HepG2 (cell line): Measurements from ENCODE around the gene PHKG1. TPM values are rescaled to one million over a fixed set of nuclear protein-coding genes. Genes with fewer than 3 reads are reported as not detected.
A peak's percentile ranks its signal among the peaks of the same experiment; 100 is the strongest.
"Not testable (repeated sequence)": the region's sequence is repeated elsewhere in the genome, so short reads cannot be mapped to it uniquely, and the experiment has no call there.

ENCODE experiments used
- ATAC-seq: fragments of 200-7000 bp; cut with Tn5 transposase; 3 replicates; pipeline ENCODE4 v1.9.1; 2020; ENCODE audit warnings: mild to moderate bottlenecking, moderate library complexity
- BruUV-seq: library from RNA; stranded (reverse); fragments of 400-500 nt; replicated peaks from 2 replicates; lab custom pipeline; 2021; lab: Mats Ljungman, UMichigan
- CTCF ChIA-PET: fragments of 300-600 bp; formaldehyde crosslinking; extraction: SDS; loops from one replicate; lab custom pipeline; 2021; ENCODE audit warnings: low total read pairs, inconsistent platforms, low intra/inter-chr PET ratio; lab: Yijun Ruan, JAX
- POLR2A ChIA-PET: fragments of 350-600 bp; sonication (Branson Sonifier 250); formaldehyde crosslinking; loops from one replicate; lab custom pipeline; 2020; ENCODE audit warnings: antibody characterized with exemption, inconsistent platforms; lab: Yijun Ruan, JAX
- DNase-seq: peaks from one replicate; pipeline ENCODE4 v3.0.0-alpha.2; 2015; ENCODE audit warnings: low spot score
- FAIRE-seq: peaks from 3 replicates; lab custom pipeline; 2011; peaks lifted over from hg19 to GRCh38; lab: Jason Lieb, UNC
- H2AFZ ChIP-seq: one replicate; pipeline ENCODE4 v1.6.1; 2011; ENCODE audit warnings: low read length, inconsistent platforms
- H3K27ac ChIP-seq: fragments of 300-600 bp; 3 replicates; pipeline ENCODE4 v1.8.0; 2011; ENCODE audit warnings: mixed run types, mild to moderate bottlenecking, mixed read lengths, low read length, inconsistent platforms; ENCODE audit not compliant: insufficient read depth; ENCODE audit errors: extremely low read length
- H3K27me3 ChIP-seq, 2 experiments: fragments of 200-600 bp in 1 of 2; 2 replicates in 1 of 2; 3 replicates in 1 of 2; pipeline versions ENCODE4 v1.6.0 to v1.8.0; 2011; ENCODE audit warnings: low read length in 2 of 2, mild to moderate bottlenecking in 2 of 2, moderate library complexity in 2 of 2, inconsistent platforms in 1 of 2; ENCODE audit not compliant: insufficient read depth in 2 of 2, control insufficient read depth in 1 of 2
- H3K36me3 ChIP-seq, 2 experiments: fragments of 200-600 bp in 1 of 2; replicated peaks in 1 of 2; 2 replicates in 1 of 2; 3 replicates in 1 of 2; pipeline versions ENCODE4 v1.5.1 to v1.8.0; 2011; ENCODE audit warnings: low read length in 2 of 2, inconsistent platforms in 1 of 2; ENCODE audit not compliant: insufficient read depth in 2 of 2, control insufficient read depth in 1 of 2
- H3K4me1 ChIP-seq: 2 replicates; pipeline ENCODE4 v1.5.1; 2012; ENCODE audit warnings: low read length, inconsistent platforms; ENCODE audit not compliant: insufficient read depth
- H3K4me2 ChIP-seq: 2 replicates; pipeline ENCODE4 v1.6.0; 2011; ENCODE audit warnings: low read depth, low read length, inconsistent platforms
- H3K4me3 ChIP-seq, 3 experiments: fragments of 200-600 bp in 1 of 3; sonication (generic), shearing (Covaris generic) in 1 of 3; replicated peaks in 1 of 3; 2 replicates each; pipeline ENCODE4 v1.5.1; 2011 to 2016; ENCODE audit warnings: low read length in 3 of 3, inconsistent platforms in 2 of 3, low read depth in 2 of 3, mild to moderate bottlenecking in 2 of 3, control low read depth in 1 of 3, mixed read lengths in 1 of 3; ENCODE audit not compliant: insufficient read depth in 1 of 3
- H3K79me2 ChIP-seq: one replicate; pipeline ENCODE4 v1.6.1; 2011; ENCODE audit warnings: low read length, inconsistent platforms; ENCODE audit not compliant: insufficient read depth
- H3K9ac ChIP-seq: 2 replicates; pipeline ENCODE4 v1.6.0; 2011; ENCODE audit warnings: mild to moderate bottlenecking, low read depth, low read length, inconsistent platforms; ENCODE audit not compliant: insufficient read depth
- H3K9me3 ChIP-seq: 2 replicates; pipeline ENCODE4 v1.5.1; 2012; ENCODE audit warnings: mild to moderate bottlenecking, low read length
- H4K20me1 ChIP-seq: 2 replicates; pipeline ENCODE4 v1.6.0; 2011; ENCODE audit warnings: inconsistent platforms, mild to moderate bottlenecking, low read length, moderate library complexity; ENCODE audit not compliant: insufficient read depth
- AGO2 ChIP-seq: fragments of 200-400 bp; formaldehyde crosslinking; optimal IDR thresholded peaks from 2 replicates; pipeline ENCODE3; 2017; ENCODE audit warnings: mild to moderate bottlenecking, low read depth, low read length, moderate library complexity
- AKAP8 ChIP-seq: sonication (generic); formaldehyde crosslinking; IDR thresholded peaks from 2 replicates; pipeline ENCODE4 v1.5.1; 2020; ENCODE audit warnings: mild to moderate bottlenecking, missing genetic modification reagents
- ATAD3A ChIP-seq: sonication (generic); formaldehyde crosslinking; IDR thresholded peaks from 2 replicates; pipeline ENCODE4 v1.4.0; 2020; ENCODE audit warnings: missing genetic modification reagents
- ZNF451 ChIP-seq: sonication (generic); formaldehyde crosslinking; IDR thresholded peaks from 2 replicates; pipeline ENCODE4 v1.5.0; 2020; ENCODE audit warnings: mild to moderate bottlenecking, missing genetic modification reagents
- WGBS: methylation state at CpG from one replicate; pipeline ENCODE4 v1.1.6; 2017; ENCODE audit warnings: low lambda C conversion rate; 5-methylcytosine and 5-hydroxymethylcytosine counted together
- in situ Hi-C: cut with HindIII; loops from 2 replicates; pipeline ENCODE4 v1.10.0; 2017; ENCODE audit warnings: low pct_unique_long_range_greater_than_20kb; ENCODE audit not compliant: extremely low pct_ligation_motif_present
- intact Hi-C: fragments of 100-400 bp; cut with micrococcal nuclease; formaldehyde crosslinking; loops from one replicate; pipeline ENCODE4 v1.10.0; 2022; ENCODE audit not compliant: unreplicated experiment
- polyA plus RNA-seq, 8 experiments: library from polyadenylated mRNA; depleted of rRNA in 3 of 8; stranded (reverse) in 7 of 8; unstranded in 1 of 8; fragments of >200 nt; fragmentation: Illumina TruSeq in 4 of 8; extraction: Trizol in 4 of 8; gene quantifications; 2 replicates each; pipeline versions ENCODE4 v1.2.1 to v1.2.3, GENCODE V29; 2011 to 2016; ENCODE audit warnings: low read depth in 4 of 8, missing spikeins in 1 of 8, mixed read lengths in 1 of 8; ENCODE audit not compliant: insufficient read depth in 1 of 8
- total RNA-seq, 5 experiments: library from RNA; depleted of rRNA; stranded (reverse); fragments of >200 nt; fragmentation: Illumina TruSeq; extraction: Trizol; gene quantifications; 2 replicates each; pipeline ENCODE4 v1.2.3, GENCODE V29; 2016; ENCODE audit warnings: low read depth in 1 of 5
- TF ChIP-seq, protein P1 (sequence below): sonication (generic); formaldehyde crosslinking; IDR thresholded peaks from 2 replicates; pipeline ENCODE4 v1.4.0; 2020; ENCODE audit warnings: low read depth, mild to moderate bottlenecking, missing genetic modification reagents

PHKG1 gene
- total and polyA plus RNA-seq, 2 of the 13 experiments (the other 11 are each of a cell fraction or from before 2014, with no cell fraction given): 0.44 to 0.71 TPM

DNA sequence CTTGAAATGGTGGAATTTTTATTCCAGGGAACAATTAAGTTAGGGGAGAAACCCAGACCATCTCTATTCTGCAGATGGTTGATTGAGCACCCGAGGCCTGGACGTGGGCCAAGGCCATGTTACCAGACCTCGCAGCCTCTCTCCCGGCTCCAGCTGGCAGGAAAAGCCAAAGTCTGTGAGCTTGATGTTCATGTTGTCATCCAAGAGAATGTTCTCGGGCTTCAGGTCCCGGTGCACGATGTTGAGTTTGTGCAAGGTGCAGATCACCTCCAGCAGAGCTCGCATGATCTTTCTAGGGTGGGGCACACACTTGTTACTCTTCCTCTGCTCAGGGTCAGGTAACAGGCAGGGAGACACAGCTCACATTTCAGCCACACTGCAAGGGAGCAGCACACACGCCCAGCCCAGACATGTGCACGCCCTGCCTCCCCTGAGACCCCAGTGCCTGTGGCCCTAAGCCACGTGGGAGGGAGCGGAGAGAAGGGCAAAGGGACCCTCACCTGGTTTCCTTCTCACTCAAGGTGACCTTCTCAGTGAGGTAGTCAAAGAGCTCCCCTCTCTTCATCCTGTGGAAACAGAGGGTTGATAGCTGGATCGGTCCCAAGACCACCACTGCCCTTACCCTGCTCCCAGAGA is 9.5 kb downstream of the PHKG1 start:
- Histone ChIP-seq H3K36me3 (peaks cover 0 to 1% of the 10 kb centered on the region in 2 experiments; a peak in 1 of 5 replicates), H4K20me1 (no peaks in the 10 kb centered on the region), H3K9ac (no peak overlapping the region), H3K27ac (no peak overlapping the region), H3K27me3 (no peaks in the 10 kb centered on the region), H3K4me1 (peaks cover 20% of the 10 kb centered on the region), H3K4me2 (no peak overlapping the region), H3K4me3 (no peak overlapping the region), H2AFZ (no peak overlapping the region), H3K79me2 (no peaks in the 10 kb centered on the region), H3K9me3 (no peaks in the 10 kb centered on the region)
- no peak for FAIRE-seq
- intact Hi-C loops: no loop called here
- BruUV-seq: no TSS peak
- ChIA-PET POLR2A (no interaction called here), CTCF (no interaction called here)
- in situ Hi-C loops: loop anchor here (25.0 kb wide), 1 partner anchor 321 kb away; no protein-coding TSS in a partner anchor
- 73% methylated on average over 6 of the region's 13 CpGs for WGBS
- TF ChIP-seq AKAP8 (CRISPR knock-in tag): 0 out of 2 replicates have a peak, but pooled peaks have one; percentile 32
- TF ChIP-seq ZNF451 (CRISPR knock-in tag): no peak
- no peak for ATAC-seq
- no peak for DNase-seq

DNA sequence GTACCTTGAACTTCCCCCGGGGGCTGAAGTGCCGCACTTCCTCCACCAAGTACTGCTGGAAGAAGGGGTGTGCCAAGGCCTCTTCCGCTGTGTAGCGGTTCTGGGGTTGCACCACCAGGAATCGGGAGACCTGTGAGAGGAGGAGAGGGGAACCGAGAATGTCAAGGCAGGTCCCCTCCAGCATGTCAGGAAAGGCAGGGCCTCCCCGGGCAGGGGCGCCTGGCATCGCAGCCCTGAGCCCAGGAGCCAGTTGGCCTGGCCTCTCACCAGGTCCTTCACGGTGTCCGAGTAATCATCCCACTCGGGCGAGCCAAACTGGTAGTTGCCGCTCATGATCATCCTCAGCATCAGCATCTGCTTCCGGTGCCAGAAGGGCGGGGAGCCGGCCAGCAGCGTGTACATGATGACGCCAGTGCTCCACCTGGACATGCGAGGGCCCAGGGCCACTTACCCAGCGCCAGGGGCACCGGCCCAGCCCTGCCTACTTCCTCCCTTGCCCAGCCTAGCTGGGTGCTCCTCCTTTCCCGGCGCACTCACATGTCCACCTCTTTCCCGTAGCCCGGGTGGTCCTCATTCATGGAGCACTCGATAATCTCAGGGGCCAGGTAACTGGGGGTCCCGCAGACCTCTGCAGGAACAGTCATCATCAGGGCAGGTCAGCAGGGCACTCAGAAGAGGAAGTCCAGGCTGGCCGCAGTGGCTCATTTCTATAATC is 11.0 kb downstream of the PHKG1 start:
- no peak overlapping the region for H3K4me3 ChIP-seq
- intact Hi-C loops: no loop called here
- POLR2A ChIA-PET: no interaction called here
- FAIRE-seq: no peak
- TF ChIP-seq, protein P1, sequence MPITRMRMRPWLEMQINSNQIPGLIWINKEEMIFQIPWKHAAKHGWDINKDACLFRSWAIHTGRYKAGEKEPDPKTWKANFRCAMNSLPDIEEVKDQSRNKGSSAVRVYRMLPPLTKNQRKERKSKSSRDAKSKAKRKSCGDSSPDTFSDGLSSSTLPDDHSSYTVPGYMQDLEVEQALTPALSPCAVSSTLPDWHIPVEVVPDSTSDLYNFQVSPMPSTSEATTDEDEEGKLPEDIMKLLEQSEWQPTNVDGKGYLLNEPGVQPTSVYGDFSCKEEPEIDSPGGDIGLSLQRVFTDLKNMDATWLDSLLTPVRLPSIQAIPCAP (CRISPR knock-in tag): no peak
- TF ChIP-seq ATAD3A (CRISPR knock-in tag): no peak
- TF ChIP-seq AGO2: peak; percentile 6
- TF ChIP-seq, all 625 proteins: peak for 1
- Histone ChIP-seq H3K9ac (no peak overlapping the region), H4K20me1 (no peaks in the 10 kb centered on the region), H3K9me3 (no peaks in the 10 kb centered on the region), H3K4me1 (peaks cover 20% of the 10 kb centered on the region), H3K4me2 (no peak overlapping the region), H3K36me3 (peaks cover 0 to 1% of the 10 kb centered on the region in 2 experiments; a peak in 1 of 5 replicates), H2AFZ (no peak overlapping the region), H3K27me3 (no peaks in the 10 kb centered on the region), H3K27ac (no peak overlapping the region), H3K79me2 (no peaks in the 10 kb centered on the region)
- 96% methylated on average over 12 of the region's 29 CpGs for WGBS
- DNase-seq (no peak), ATAC-seq (no peak)
- CTCF ChIA-PET: no interaction called here
- in situ Hi-C loops: loop anchor here (25.0 kb wide), 1 partner anchor 319 kb away; no protein-coding TSS in a partner anchor
- BruUV-seq: no TSS peak

DNA sequence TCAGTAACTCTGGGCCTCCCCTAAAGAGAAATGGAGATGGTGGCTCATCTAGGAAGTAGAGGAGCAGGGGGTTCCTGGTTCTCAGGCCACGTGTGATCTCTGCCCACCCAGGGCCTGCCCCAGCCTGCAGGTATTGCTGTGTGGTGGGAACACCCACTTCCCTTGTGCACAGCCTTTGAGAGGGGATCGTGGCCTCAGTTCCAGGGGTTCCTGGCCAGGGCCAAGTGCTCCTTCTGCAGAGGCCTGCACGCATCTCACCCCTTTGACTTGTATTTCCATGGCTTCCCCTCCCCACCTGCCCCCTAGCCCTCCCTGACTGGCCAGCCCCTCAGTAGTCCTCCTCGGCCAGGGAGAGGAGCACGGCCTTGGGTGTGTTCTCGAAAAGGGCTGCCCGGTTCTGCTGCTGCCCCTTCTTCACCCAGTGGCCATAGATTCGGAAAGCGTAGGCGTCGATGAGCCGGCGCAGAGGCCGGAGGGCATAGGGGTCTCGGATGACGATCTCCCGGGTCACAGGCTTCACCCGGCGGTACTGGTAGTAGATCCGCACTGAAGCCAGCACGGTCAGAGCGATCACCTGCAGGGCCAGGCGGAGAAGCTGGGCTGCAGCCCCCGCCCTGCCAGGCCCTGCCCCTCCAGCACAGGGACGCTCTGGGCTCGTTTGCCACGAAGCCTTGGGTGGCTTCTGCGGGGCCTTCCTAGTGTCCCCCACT is 11.9 kb downstream of the PHKG1 start:
- H3K4me3 ChIP-seq, H3K27ac ChIP-seq, H3K79me2 ChIP-seq, DNase-seq, CTCF ChIA-PET, H3K4me2 ChIP-seq, POLR2A ChIA-PET, H3K27me3 ChIP-seq, ATAC-seq, H3K9me3 ChIP-seq, BruUV-seq, H3K9ac ChIP-seq, H4K20me1 ChIP-seq, intact Hi-C loops, H3K36me3 ChIP-seq, H2AFZ ChIP-seq, FAIRE-seq: not testable (repeated sequence)
- WGBS: 98% methylated on average over 24 of the region's 28 CpGs
- H3K4me1 ChIP-seq: peaks cover 20% of the 10 kb centered on the region
- in situ Hi-C loops: loop anchor here (25.0 kb wide), 1 partner anchor 319 kb away; no protein-coding TSS in a partner anchor
